ENCODE measurements around the gene ZBTB48. TPM values are rescaled to one million over a fixed set of nuclear protein-coding genes. Genes with fewer than 3 reads are reported as not detected.

Gene ZBTB48
- total RNA-seq, 1 experiment from 2014 or later: 41.9 TPM

DNA sequence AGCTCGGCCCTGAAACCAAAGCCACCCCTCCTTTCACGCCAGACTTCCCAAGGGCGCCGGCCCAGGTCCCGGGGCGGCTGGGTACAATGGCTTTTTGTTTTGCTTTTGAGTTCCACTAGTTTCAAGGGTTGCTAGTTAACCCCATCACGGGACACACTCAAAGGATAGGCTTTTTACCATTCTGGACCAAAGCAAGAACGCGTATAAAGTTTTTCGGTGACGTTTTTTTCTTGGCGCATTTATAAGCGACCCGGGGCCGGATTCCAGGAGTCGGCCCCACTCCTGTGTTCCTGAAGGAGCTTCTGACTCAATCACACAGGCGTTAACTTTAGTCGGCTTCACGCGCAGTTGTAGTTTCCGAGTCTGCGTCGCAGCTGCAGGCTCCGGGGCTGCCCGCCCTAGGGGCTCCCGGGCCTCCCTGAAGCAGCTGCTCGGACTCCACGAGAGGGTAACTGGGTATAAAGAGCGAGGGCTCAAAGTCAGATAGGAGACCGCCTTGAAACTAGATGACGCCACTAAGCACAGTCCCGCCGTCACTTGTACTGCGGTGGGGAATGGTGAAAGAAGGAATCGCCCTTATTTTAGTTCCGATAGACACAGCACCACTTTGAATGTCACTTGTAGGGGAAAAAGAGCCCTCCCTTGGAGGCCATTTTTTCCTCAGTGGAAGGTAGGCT is 23.6 kb downstream of the ZBTB48 start:
- H3K9ac ChIP-seq (ENCODE audit: low read length): peak overlapping the region; percentile 85
- peaks cover 42% of the 10 kb centered on the region for H3K79me2 ChIP-seq (ENCODE audit: insufficient read depth, low read length)
- no peaks in the 10 kb centered on the region for H3K9me3 ChIP-seq (ENCODE audit: control insufficient read depth in 1 of 2, insufficient read depth in 1 of 2, low read depth in 1 of 2, low read length in 2 of 2)
- POLR2A ChIA-PET: interaction anchor here (0.8 to 1.6 kb wide), 3 partner anchors 21 to 80 kb away, joined by 3 to 6 read pairs (median 3); partner anchors contain the start of genes THAP3 and ZBTB48
- H3K36me3 ChIP-seq (ENCODE audit: control insufficient read depth in 1 of 2, insufficient read depth in 2 of 2, low read length in 2 of 2): peaks cover 2 to 14% of the 10 kb centered on the region in 2 experiments; a peak in 1 of 4 replicates
- RAD21 ChIA-PET (ENCODE audit: low non-redundant PET in 1 of 2, low total read pairs in 2 of 2, uncharacterized antibody in 2 of 2, unreplicated experiment in 2 of 2): no interaction called here
- intact Hi-C loops (cut with micrococcal nuclease): loop anchor here (2.0 kb wide), 1 partner anchor 49 kb away; the partner anchor contains the start of genes NOL9 and TAS1R1
- BruUV-seq (replicated peaks): TSS peak; percentile 89
- peak overlapping the region; percentile 86 for H3K4me2 ChIP-seq (ENCODE audit: low read length)
- no peaks in the 10 kb centered on the region for H3K27me3 ChIP-seq (ENCODE audit: insufficient read depth, low read length)
- H3K27ac ChIP-seq (ENCODE audit: low read depth, low read length): peak overlapping the region; percentile 94
- TF ChIP-seq SRF (IDR thresholded peaks at IDR 0.05; ENCODE audit: low read depth): no peak
- peak; percentile 49 for TF ChIP-seq POLR2A (IDR thresholded peaks at IDR 0.05; ENCODE audit: borderline replicate concordance, extremely low read depth, insufficient read depth, insufficient read length)
- H3K4me1 ChIP-seq (ENCODE audit: control insufficient read depth in 1 of 2, insufficient read depth in 2 of 2, low read length in 2 of 2): peaks cover 22 to 33% of the 10 kb centered on the region in 2 experiments
- peaks cover 4% of the 10 kb centered on the region; the same call in 1 of the 2 replicates for H4K20me1 ChIP-seq (ENCODE audit: insufficient read depth)
- peak; percentile 44 for ATAC-seq
- CTCF ChIA-PET: interaction anchor here (0.9 to 1.5 kb wide), 4 partner anchors 9 to 79 kb away, joined by 3 read pairs; partner anchors contain the start of gene NOL9
- H2AFZ ChIP-seq (ENCODE audit: low read depth, low read length, poor library complexity, severe bottlenecking): peak overlapping the region; percentile 70
- no peaks in the 10 kb centered on the region for H3K9me2 ChIP-seq (ENCODE audit: insufficient read depth)
- H3K4me3 ChIP-seq (replicated peaks in 1 of 2; ENCODE audit: low read depth in 1 of 2, low read length in 2 of 2): peak overlapping the region; percentile 48 to 96
- DNase-seq (ENCODE audit: low read depth, low spot score): no peak

DNA sequence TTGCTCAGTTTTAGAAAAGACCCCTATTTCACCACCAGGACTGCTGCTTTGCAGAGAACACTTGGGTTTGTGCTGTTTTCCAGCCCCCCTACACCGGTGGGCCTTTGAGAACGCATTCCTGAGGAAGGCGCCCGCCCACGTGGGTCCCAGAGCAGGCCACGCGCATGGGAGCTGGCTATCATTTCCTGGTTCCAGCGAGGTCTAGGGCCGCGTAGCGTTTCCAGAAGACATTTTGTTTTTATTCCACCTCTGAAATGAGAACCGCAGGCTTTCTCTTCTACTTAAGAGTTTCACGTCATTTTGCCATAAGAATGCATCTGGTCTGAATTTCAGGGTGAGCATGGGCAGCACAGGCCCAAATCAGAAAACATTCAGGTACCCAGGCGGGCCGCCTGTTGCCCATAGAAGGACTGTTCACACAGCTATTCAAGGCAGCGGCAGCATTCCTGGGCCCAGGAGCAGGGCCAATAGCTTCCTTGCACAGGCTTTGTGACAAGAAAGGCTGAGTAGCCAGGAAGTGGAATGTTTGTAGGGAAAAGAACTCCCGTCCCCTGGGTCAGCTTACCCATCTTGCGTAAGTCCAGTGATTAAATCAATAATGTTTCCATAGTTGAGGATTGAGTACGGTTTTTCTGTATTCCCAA is 24.2 kb downstream of the ZBTB48 start:
- Histone ChIP-seq H3K36me3 (ENCODE audit: control insufficient read depth in 1 of 2, insufficient read depth in 2 of 2, low read length in 2 of 2) (peaks cover 0 to 11% of the 10 kb centered on the region in 2 experiments; a peak in 1 of 4 replicates), H3K27me3 (ENCODE audit: insufficient read depth, low read length) (no peaks in the 10 kb centered on the region), H2AFZ (ENCODE audit: low read depth, low read length, poor library complexity, severe bottlenecking) (peak overlapping the region; percentile 70), H3K9ac (ENCODE audit: low read length) (peak overlapping the region; percentile 85), H3K27ac (ENCODE audit: low read depth, low read length) (peak overlapping the region; percentile 94), H3K4me3 (replicated peaks in 1 of 2; ENCODE audit: low read depth in 1 of 2, low read length in 2 of 2) (peak overlapping the region; percentile 48 to 96), H3K9me2 (ENCODE audit: insufficient read depth) (no peaks in the 10 kb centered on the region), H3K79me2 (ENCODE audit: insufficient read depth, low read length) (peaks cover 36% of the 10 kb centered on the region), H3K4me1 (ENCODE audit: control insufficient read depth in 1 of 2, insufficient read depth in 2 of 2, low read length in 2 of 2) (peaks cover 22 to 33% of the 10 kb centered on the region in 2 experiments), H3K4me2 (ENCODE audit: low read length) (peak overlapping the region; percentile 86), H4K20me1 (ENCODE audit: insufficient read depth) (peaks cover 4% of the 10 kb centered on the region; the same call in 1 of the 2 replicates), H3K9me3 (ENCODE audit: control insufficient read depth in 1 of 2, insufficient read depth in 1 of 2, low read depth in 1 of 2, low read length in 2 of 2) (no peaks in the 10 kb centered on the region)
- ATAC-seq: no peak
- ChIA-PET POLR2A (interaction anchor here (0.8 to 1.6 kb wide), 3 partner anchors 20 to 80 kb away, joined by 3 to 6 read pairs (median 3); partner anchors contain the start of genes THAP3 and ZBTB48), CTCF (interaction anchor here (0.9 to 1.5 kb wide), 4 partner anchors 8 to 79 kb away, joined by 3 read pairs; partner anchors contain the start of gene NOL9), RAD21 (ENCODE audit: low non-redundant PET in 1 of 2, low total read pairs in 2 of 2, uncharacterized antibody in 2 of 2, unreplicated experiment in 2 of 2) (interaction anchor here in 1 of 2 experiments (0.7 kb wide), 1 partner anchor 26 kb away, joined by 3 read pairs; no protein-coding TSS in a partner anchor)
- BruUV-seq (replicated peaks): no TSS peak
- DNase-seq (ENCODE audit: low read depth, low spot score): no peak
- intact Hi-C loops (cut with micrococcal nuclease): loop anchor here (2.0 kb wide), 1 partner anchor 49 kb away; the partner anchor contains the start of genes NOL9 and TAS1R1
- TF ChIP-seq JUND (IDR thresholded peaks at IDR 0.05) (no peak), POLR2A (IDR thresholded peaks at IDR 0.05; ENCODE audit: borderline replicate concordance, extremely low read depth, insufficient read depth, insufficient read length) (no peak), ZFX (IDR thresholded peaks at IDR 0.05) (peak; percentile 52; the same call in 1 of the 2 replicates), RAD21 (IDR thresholded peaks at IDR 0.05; ENCODE audit: low read depth) (no peak)
- TF ChIP-seq, protein P1, sequence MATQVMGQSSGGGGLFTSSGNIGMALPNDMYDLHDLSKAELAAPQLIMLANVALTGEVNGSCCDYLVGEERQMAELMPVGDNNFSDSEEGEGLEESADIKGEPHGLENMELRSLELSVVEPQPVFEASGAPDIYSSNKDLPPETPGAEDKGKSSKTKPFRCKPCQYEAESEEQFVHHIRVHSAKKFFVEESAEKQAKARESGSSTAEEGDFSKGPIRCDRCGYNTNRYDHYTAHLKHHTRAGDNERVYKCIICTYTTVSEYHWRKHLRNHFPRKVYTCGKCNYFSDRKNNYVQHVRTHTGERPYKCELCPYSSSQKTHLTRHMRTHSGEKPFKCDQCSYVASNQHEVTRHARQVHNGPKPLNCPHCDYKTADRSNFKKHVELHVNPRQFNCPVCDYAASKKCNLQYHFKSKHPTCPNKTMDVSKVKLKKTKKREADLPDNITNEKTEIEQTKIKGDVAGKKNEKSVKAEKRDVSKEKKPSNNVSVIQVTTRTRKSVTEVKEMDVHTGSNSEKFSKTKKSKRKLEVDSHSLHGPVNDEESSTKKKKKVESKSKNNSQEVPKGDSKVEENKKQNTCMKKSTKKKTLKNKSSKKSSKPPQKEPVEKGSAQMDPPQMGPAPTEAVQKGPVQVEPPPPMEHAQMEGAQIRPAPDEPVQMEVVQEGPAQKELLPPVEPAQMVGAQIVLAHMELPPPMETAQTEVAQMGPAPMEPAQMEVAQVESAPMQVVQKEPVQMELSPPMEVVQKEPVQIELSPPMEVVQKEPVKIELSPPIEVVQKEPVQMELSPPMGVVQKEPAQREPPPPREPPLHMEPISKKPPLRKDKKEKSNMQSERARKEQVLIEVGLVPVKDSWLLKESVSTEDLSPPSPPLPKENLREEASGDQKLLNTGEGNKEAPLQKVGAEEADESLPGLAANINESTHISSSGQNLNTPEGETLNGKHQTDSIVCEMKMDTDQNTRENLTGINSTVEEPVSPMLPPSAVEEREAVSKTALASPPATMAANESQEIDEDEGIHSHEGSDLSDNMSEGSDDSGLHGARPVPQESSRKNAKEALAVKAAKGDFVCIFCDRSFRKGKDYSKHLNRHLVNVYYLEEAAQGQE (IDR thresholded peaks at IDR 0.05; ENCODE audit: low read depth): no peak

All from HCT116 (cell line).